MM.1S (cell line): ENCODE results near the gene ZNF697.

Experiments
- EZH2phosphoT487 ChIP-seq: fragments of 300-600 bp; sonication (generic); IDR thresholded peaks from 2 replicates; pipeline ENCODE4 v1.6.1; 2018; ENCODE audit warnings: antibody characterized with exemption, low read length
- TF ChIP-seq, protein P1 (sequence below): fragments of 300-600 bp; sonication (generic); IDR thresholded peaks from 2 replicates; pipeline ENCODE4 v1.5.1; 2016; ENCODE audit warnings: antibody characterized with exemption, low read length, mixed read lengths

DNA sequence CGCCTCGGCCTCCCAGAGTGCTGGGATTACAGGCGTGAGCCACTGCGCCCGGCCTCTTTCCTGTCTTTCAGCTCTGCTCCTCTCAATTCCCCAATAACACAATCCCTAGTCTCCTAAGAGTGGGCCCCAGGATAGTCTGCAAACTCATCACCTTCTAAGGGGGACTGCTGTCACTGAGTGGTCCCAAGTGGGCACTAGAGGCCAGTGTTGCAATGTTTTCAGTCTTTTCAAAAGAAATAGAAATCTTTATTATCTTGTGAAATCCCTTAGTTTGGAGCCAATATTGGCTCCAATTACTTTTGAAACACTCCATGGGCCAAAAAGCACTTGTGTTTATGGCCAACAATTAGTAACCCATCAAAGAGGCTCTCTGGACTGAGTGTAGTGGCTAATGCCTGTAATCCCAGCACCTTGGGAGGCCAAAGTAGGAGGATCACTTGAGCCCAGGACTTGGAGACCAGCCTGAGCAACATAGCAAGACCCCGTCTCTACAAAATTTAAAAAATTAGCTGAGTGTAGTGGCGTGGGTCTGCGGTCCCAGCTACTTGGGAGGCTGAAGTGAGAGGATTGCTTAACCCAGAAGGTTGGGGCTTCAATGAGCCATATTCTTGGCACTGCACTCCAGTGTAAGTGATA is 28.6 kb upstream of the ZNF697 start:
- TF ChIP-seq, protein P1, sequence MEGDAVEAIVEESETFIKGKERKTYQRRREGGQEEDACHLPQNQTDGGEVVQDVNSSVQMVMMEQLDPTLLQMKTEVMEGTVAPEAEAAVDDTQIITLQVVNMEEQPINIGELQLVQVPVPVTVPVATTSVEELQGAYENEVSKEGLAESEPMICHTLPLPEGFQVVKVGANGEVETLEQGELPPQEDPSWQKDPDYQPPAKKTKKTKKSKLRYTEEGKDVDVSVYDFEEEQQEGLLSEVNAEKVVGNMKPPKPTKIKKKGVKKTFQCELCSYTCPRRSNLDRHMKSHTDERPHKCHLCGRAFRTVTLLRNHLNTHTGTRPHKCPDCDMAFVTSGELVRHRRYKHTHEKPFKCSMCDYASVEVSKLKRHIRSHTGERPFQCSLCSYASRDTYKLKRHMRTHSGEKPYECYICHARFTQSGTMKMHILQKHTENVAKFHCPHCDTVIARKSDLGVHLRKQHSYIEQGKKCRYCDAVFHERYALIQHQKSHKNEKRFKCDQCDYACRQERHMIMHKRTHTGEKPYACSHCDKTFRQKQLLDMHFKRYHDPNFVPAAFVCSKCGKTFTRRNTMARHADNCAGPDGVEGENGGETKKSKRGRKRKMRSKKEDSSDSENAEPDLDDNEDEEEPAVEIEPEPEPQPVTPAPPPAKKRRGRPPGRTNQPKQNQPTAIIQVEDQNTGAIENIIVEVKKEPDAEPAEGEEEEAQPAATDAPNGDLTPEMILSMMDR = no peak
- TF ChIP-seq EZH2phosphoT487 = no peak
